Hematopoietic multipotent progenitor cell treated with erythropoietin and hydrocortisone succinate and interleukin-3 and kit ligand, for 15 days (in vitro differentiated cells): ENCODE results near the gene APBA2.

Experiments
- DNase-seq: peaks from one replicate; pipeline ENCODE4 v3.0.0-alpha.2; 2015; ENCODE audit warnings: low spot score

Gene APBA2

GRCh38 chr15:29058903-29059539 is 173.2 kb downstream of the APBA2 start:
- DNase-seq, result no peak

DNA sequence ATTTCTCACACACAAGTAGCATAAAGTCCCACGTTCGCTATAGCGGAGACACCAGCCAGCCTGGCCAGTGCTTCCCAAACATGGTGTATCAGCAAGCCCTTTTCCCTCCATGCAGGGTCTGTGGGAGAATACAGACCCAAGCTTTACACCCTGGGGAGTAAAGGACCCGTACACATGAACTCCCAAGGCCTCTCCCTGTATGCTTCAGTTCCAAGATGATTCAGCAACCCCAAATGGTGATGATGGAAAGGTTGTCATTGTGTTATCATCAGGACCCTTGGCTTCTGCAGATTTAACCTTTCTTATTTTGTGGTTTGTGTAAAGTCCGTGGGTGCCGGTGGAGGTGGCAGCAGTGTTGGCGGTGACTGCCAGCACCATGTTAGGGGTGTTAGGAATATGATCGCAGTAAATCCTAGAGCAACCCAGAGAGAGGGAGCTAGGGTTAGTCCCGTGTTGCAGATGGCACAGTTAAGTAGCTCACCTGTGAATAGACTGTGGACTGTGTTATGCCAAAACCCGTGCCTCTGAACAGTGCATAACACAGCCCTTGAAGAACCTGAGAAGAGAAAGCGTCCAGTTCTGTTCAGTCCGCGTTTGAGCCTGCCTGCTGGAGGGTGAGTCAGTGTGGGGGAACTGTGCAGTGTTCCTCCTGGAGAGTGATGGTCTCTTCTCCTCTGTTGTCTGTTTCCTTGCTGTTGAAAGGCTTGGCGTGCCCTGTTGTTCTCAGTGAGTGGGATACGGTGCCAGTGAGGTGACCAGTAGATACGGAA is 174.3 kb downstream of the APBA2 start:
- no peak for DNase-seq

- DNase-seq, result no peak
Measured at GRCh38 chr15:29061746-29062145, 176.0 kb downstream of the APBA2 start.

GRCh38 chr15:29062179-29062591 is 176.4 kb downstream of the APBA2 start:
- no peak for DNase-seq

DNA sequence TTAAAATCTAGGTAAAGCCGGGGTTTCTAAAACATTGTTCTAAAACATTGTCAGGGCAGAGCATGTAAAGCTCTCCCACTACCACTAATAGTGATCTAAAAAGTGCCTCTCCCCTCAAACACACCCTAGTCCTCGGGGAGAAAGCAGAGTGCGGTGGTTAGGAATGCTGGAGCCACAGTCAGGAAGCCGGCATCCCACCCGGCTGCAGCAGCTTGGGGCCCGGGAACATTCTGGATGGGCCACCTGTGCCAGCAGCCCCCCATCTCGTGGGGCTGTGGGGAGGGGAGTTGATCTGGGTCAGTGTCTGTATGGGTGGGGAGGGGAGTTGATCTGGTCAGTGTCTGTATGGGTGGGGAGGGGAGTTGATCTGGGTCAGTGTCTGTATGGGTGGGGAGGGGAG is 176.9 kb downstream of the APBA2 start:
- no peak for DNase-seq

- DNase-seq, result no peak
Measured at GRCh38 chr15:29063646-29064045, 177.9 kb downstream of the APBA2 start.

- DNase-seq, result no peak
Measured at GRCh38 chr15:29064290-29064689, 178.5 kb downstream of the APBA2 start.

GRCh38 chr15:29064731-29065130 is 179.0 kb downstream of the APBA2 start:
- DNase-seq, result no peak

DNA sequence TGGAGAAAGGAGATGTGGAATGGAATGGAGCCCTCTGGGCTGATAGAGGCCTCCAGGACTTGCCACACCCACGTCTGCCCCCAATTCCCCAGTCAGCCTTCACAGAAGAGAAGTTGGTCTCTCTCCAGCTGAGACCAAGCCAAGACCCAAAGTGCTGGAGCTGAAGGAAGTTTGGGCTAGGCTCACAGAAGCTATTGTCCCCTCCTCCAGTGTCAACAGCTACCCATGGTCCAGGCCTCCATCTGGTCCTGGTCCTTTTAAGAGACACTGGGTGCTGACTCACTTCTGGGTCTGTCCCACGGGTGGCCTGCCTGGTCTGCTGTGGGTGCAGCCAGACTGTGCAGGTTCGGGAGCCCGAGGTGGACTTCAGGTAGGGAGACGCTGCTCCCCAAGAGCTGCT is 179.8 kb downstream of the APBA2 start:
- no peak for DNase-seq

- DNase-seq, result no peak
Measured at GRCh38 chr15:29066310-29066709, 180.5 kb downstream of the APBA2 start.

DNA sequence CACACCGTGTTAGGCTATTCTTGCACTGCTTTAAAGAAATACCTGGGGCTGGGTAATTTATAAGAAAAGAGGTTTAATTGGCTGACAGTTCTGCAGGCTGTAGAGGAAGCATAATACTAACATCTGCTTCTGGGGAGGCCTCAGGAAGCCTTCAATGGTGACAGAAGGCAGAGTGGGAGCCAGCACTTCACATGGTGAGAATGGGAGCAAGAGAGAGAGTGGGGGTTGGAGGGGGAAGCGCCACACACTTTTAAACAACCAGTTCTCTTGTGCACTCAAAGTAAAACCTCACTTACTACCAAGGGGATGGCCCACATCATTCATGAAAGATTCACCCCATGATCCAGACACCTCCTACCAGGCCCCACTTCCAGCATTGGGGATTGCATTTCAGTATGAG is 181.1 kb downstream of the APBA2 start:
- no peak for DNase-seq

- no peak for DNase-seq
Measured at GRCh38 chr15:29067949-29068348, 182.2 kb downstream of the APBA2 start.

DNA sequence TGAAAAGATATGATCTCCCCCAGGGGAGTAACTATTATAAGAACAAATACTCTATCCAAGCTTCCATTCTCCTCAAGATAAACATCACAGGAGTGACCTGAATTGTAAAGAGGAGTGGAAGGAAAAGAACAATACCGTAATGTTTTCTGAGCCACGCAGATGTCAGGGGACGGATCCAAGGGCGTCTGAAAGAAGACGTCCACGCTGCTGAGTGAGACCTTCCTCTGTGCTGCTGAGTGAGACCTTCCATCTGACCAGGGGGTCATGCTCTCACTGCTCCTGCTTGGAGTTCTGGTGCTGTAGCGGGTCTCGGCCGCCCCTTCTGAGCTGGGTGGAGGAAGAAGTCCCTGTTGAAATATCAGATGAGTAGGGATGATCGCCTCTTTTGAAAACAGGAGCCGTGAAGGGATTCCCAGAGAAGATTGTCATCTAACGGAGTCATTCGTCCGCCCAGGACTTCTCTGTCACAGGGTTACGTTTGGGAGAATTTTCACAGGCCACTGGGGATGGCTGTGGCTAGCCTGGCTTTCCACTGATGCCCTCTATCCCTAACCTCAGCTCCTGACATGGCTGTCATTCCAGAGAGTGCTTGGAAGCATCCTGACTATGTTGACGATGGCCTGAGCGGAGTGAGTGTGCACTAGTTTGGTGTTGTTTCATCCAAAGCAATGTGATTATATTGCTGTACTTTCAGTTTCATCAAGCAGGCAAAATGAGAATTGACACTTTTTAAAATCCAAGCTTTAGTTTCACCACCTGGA is 184.9 kb downstream of the APBA2 start:
- DNase-seq, result no peak

- no peak for DNase-seq
Measured at GRCh38 chr15:29071232-29071881, 185.6 kb downstream of the APBA2 start.

DNA sequence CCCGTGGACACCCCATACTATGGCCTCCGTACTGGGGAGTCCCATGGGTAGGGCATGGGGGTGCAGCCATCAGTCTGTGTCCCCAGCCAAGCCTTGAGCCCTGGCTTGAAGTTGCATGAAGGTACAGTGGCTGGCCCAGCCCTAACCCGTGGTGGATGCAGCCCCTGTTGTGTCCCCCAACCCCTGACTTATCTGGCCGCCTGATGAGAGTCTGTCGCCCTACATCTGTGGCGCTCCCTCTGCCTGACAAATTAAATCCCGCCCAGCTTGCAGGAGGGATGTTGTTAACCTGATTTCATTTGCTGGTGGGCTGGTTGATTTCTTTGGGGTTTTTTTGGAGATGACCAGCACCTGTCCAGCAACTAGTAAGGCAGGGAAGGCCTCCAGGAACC is 186.1 kb downstream of the APBA2 start:
- no peak for DNase-seq

- DNase-seq, result no peak
Measured at GRCh38 chr15:29072444-29072843, 186.7 kb downstream of the APBA2 start.

DNA sequence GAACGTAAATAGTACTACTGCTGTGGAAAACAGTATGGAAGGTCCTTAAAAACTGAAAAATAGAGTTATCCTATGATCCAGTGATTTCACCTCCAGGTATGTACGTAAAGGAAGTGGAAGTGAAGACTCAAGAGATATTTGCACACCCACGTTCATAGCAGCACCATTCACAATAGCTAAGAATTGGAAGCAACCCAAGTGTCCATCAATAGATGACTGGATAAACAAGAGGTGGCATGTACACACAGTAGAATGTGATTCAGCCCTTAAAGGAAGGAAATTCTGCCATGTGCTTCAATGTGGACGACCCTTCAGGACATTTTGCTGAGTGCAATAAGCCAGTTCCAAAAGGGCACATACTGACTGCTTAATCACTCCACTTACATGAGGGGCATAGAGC is 188.3 kb downstream of the APBA2 start:
- DNase-seq, result no peak

DNA sequence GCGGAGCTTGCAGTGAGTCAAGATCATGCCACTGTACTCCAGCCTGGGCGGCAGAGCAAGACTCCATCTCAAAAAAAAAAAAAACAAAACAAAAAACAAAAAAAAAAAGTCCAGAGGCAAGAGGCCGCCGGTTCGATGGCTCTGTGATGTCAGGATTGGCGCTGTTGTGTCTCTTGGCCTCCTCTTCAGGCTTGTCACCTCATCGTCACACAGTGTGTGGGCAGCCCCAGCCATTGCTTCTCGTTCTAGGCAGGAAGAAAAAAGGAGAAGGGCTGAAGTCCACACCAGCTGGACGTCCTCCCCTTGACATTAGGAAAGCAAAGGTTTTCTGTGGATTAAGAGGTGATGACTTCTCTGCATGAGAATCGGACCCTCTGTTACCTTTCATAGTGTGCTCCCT is 192.8 kb downstream of the APBA2 start:
- no peak for DNase-seq

DNA sequence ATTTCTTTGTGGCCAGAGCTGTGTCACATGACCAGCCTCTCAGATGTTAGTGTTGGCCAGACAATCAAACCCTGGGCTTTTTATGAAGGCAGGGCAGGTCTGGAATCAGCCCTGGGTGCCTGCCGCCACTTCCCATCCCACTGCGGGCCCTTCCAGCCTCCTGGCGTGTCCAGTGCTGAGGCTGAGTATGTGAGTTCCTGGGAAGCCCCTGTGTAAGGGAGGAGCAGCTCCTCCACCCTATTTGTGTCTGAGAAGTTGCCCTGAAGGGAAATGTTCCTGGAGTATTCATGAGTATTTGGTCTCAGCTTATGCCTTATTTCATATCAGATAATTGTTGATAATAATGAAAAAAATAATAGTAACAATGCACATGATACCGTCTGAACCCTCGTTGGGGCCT is 193.7 kb downstream of the APBA2 start:
- DNase-seq, result no peak

- no peak for DNase-seq
Measured at GRCh38 chr15:29081781-29082180, 196.0 kb downstream of the APBA2 start.

- DNase-seq, result no peak
Measured at GRCh38 chr15:29083161-29083560, 197.4 kb downstream of the APBA2 start.

- DNase-seq, result no peak
Measured at GRCh38 chr15:29083858-29084257, 198.1 kb downstream of the APBA2 start.

- no peak for DNase-seq
Measured at GRCh38 chr15:29086001-29086400, 200.2 kb downstream of the APBA2 start.
